ENCODE data around the gene ANKH.

ANKH gene

DNA sequence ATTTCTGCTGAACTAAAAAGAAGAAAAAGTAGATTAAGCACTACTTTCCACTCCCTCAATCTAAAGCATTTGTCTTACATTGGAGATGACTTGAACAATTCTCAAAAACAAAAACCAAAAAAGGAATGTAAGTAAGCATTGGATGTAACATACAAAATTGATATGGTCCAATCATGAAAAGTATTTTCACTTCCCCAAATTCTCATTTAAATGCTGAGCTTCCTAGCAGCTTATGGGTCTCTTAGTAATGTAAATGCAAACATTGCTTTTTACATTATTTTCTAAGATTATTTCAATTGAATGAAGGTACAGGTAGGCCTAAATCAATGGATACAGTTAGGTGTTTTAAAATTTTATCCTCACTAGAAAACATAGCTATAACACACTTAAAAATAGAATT lies 20.0 kb downstream of the ANKH start:
- TF ChIP-seq EZH2phosphoT487 (IDR thresholded peaks at IDR 0.05; ENCODE audit: borderline replicate concordance), result no peak
- TF ChIP-seq, protein P1, sequence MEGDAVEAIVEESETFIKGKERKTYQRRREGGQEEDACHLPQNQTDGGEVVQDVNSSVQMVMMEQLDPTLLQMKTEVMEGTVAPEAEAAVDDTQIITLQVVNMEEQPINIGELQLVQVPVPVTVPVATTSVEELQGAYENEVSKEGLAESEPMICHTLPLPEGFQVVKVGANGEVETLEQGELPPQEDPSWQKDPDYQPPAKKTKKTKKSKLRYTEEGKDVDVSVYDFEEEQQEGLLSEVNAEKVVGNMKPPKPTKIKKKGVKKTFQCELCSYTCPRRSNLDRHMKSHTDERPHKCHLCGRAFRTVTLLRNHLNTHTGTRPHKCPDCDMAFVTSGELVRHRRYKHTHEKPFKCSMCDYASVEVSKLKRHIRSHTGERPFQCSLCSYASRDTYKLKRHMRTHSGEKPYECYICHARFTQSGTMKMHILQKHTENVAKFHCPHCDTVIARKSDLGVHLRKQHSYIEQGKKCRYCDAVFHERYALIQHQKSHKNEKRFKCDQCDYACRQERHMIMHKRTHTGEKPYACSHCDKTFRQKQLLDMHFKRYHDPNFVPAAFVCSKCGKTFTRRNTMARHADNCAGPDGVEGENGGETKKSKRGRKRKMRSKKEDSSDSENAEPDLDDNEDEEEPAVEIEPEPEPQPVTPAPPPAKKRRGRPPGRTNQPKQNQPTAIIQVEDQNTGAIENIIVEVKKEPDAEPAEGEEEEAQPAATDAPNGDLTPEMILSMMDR (conservative IDR thresholded peaks at IDR 0.05; ENCODE audit: low read length), result no peak
- Histone ChIP-seq H4K20me1 (ENCODE audit: insufficient read depth, low read length, poor library complexity, severe bottlenecking) (peaks cover under 1% of the 10 kb centered on the region), H2AFZ (ENCODE audit: low read length) (no peak overlapping the region), H3K36me3 (ENCODE audit: insufficient read depth, low read length) (peaks cover 16% of the 10 kb centered on the region; the same call in 1 of the 2 replicates), H3K9me2 (replicated peaks; ENCODE audit: low read depth, low read length) (no peaks in the 10 kb centered on the region), H3K9me3 (ENCODE audit: insufficient read depth, low read depth, low read length) (no peaks in the 10 kb centered on the region), H3K4me2 (ENCODE audit: low read depth, low read length, poor library complexity, severe bottlenecking) (no peak overlapping the region), H3F3A (ENCODE audit: low read depth) (no peaks in the 10 kb centered on the region), H3K4me1 (ENCODE audit: insufficient read depth, low read length, poor library complexity, severe bottlenecking) (no peaks in the 10 kb centered on the region), H3K27me3 (ENCODE audit: insufficient read depth, low read length, poor library complexity, severe bottlenecking) (no peaks in the 10 kb centered on the region), H3K79me2 (ENCODE audit: insufficient read depth, low read length) (peaks cover 61% of the 10 kb centered on the region), H3K4me3 (ENCODE audit: low read length, poor library complexity, severe bottlenecking) (no peak overlapping the region), H3K9ac (ENCODE audit: low read depth, low read length, poor library complexity, severe bottlenecking) (no peak overlapping the region)

DNA sequence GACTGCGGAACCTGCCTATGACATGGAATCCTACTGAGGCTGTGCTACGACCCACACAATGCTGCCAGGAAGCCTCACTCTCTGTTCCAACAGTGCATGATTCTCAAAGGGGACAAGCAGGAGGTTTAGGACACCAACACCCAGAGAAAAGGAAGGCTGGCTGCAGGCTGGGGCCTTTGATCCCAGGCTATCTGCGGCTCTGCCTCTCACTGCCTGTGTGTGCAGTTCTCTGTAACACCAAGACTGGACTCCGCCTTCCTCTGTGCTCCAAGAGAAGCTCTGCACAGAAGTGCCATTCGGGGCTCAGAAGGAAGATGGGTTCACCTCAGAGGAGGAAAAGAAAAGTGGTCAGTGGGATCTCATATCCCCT lies 20.5 kb downstream of the ANKH start:
- Histone ChIP-seq H4K20me1 (ENCODE audit: insufficient read depth, low read length, poor library complexity, severe bottlenecking) (no peaks in the 10 kb centered on the region), H3K4me3 (ENCODE audit: low read length, poor library complexity, severe bottlenecking) (no peak overlapping the region), H3K9me2 (replicated peaks; ENCODE audit: low read depth, low read length) (no peaks in the 10 kb centered on the region), H3K4me1 (ENCODE audit: insufficient read depth, low read length, poor library complexity, severe bottlenecking) (no peaks in the 10 kb centered on the region), H3K9me3 (ENCODE audit: insufficient read depth, low read depth, low read length) (no peaks in the 10 kb centered on the region), H3K4me2 (ENCODE audit: low read depth, low read length, poor library complexity, severe bottlenecking) (no peak overlapping the region), H3K9ac (ENCODE audit: low read depth, low read length, poor library complexity, severe bottlenecking) (no peak overlapping the region), H3K79me2 (ENCODE audit: insufficient read depth, low read length) (peaks cover 58% of the 10 kb centered on the region), H3K36me3 (ENCODE audit: insufficient read depth, low read length) (peaks cover 16% of the 10 kb centered on the region; the same call in 1 of the 2 replicates), H2AFZ (ENCODE audit: low read length) (no peak overlapping the region), H3K27me3 (ENCODE audit: insufficient read depth, low read length, poor library complexity, severe bottlenecking) (no peaks in the 10 kb centered on the region), H3F3A (ENCODE audit: low read depth) (no peaks in the 10 kb centered on the region)
- no peak for TF ChIP-seq EZH2phosphoT487 (IDR thresholded peaks at IDR 0.05; ENCODE audit: borderline replicate concordance)
- TF ChIP-seq, protein P1 (conservative IDR thresholded peaks at IDR 0.05; ENCODE audit: low read length), result no peak

DNA sequence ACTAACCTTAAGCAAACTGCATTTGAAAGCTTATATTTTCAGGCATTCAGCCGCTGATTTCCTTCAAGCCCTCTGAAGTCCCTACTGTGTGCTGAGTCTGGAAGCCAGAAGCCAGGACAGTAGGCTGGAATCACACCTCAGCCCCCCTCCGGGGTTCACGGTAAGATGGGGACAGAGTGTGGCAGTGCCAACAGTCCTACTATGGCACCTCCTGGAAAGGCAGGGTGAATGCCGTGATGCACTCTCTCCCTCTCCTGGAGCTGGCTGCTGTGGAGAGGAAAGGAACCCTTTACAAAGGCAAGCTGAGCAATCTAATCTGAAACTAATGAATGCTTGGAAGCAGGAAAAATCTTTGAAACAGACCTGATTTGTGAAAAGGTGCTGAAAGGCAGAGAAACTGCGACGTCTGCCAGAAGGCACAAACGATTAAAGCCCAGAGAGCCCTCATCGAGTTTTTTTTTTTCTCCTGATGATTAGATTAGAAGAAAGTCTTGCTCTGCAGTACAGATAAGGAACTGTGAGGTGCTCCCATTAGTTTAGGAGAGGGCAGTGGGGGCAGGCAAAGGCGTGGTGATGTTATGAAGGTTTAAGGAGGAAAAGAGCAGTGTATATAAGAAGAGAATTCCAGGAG lies 21.0 kb downstream of the ANKH start:
- Histone ChIP-seq H4K20me1 (ENCODE audit: insufficient read depth, low read length, poor library complexity, severe bottlenecking) (no peaks in the 10 kb centered on the region), H3K79me2 (ENCODE audit: insufficient read depth, low read length) (peaks cover 54% of the 10 kb centered on the region), H3K9me3 (ENCODE audit: insufficient read depth, low read depth, low read length) (no peaks in the 10 kb centered on the region), H3K36me3 (ENCODE audit: insufficient read depth, low read length) (peaks cover 16% of the 10 kb centered on the region; the same call in 1 of the 2 replicates), H2AFZ (ENCODE audit: low read length) (no peak overlapping the region), H3K4me3 (ENCODE audit: low read length, poor library complexity, severe bottlenecking) (no peak overlapping the region), H3K4me1 (ENCODE audit: insufficient read depth, low read length, poor library complexity, severe bottlenecking) (no peaks in the 10 kb centered on the region), H3K9me2 (replicated peaks; ENCODE audit: low read depth, low read length) (no peaks in the 10 kb centered on the region), H3K27me3 (ENCODE audit: insufficient read depth, low read length, poor library complexity, severe bottlenecking) (no peaks in the 10 kb centered on the region), H3K9ac (ENCODE audit: low read depth, low read length, poor library complexity, severe bottlenecking) (no peak overlapping the region), H3F3A (ENCODE audit: low read depth) (no peaks in the 10 kb centered on the region), H3K4me2 (ENCODE audit: low read depth, low read length, poor library complexity, severe bottlenecking) (no peak overlapping the region)
- TF ChIP-seq, protein P1 (conservative IDR thresholded peaks at IDR 0.05; ENCODE audit: low read length), result no peak
- TF ChIP-seq EZH2phosphoT487 (IDR thresholded peaks at IDR 0.05; ENCODE audit: borderline replicate concordance), result no peak
